ENCODE results near the gene ITGA6.

GRCh38 chr2:172427256-172427989, at the start of gene ITGA6:
- TF ChIP-seq EZH2phosphoT487 (IDR thresholded peaks at IDR 0.05; ENCODE audit: borderline replicate concordance, low read length) = no peak
- no peak for TF ChIP-seq CTCF (IDR thresholded peaks at IDR 0.05; ENCODE audit: low read depth, low read length, poor library complexity, severe bottlenecking)

Measured in DOHH2 (cell line).